GM18520 (cell line): ENCODE results near the gene CNTNAP5.
A peak's percentile ranks its signal among the peaks of the same experiment; 100 is the strongest.

Source experiments
- ATAC-seq: cut with Tn5 transposase; IDR thresholded peaks from one replicate; pipeline ENCODE4 v1.9.1; 2021; ENCODE audit not compliant: unreplicated experiment

Gene CNTNAP5

GRCh38 chr2:124774781-124775180, 749.7 kb downstream of the CNTNAP5 start:
- ATAC-seq = no peak

- no peak for ATAC-seq
Measured at GRCh38 chr2:124776332-124776731, 751.2 kb downstream of the CNTNAP5 start.

- ATAC-seq = no peak
Measured at GRCh38 chr2:124778076-124778475, 753.0 kb downstream of the CNTNAP5 start.

GRCh38 chr2:124796647-124797046, 771.6 kb downstream of the CNTNAP5 start:
- no peak for ATAC-seq

- ATAC-seq = no peak
Measured at GRCh38 chr2:124797049-124797448, 772.0 kb downstream of the CNTNAP5 start.

GRCh38 chr2:124798551-124798950, 773.5 kb downstream of the CNTNAP5 start:
- ATAC-seq = no peak

- ATAC-seq = peak; percentile 39
Measured at GRCh38 chr2:124804014-124804940, 779.2 kb downstream of the CNTNAP5 start.

GRCh38 chr2:124805060-124805459, 780.0 kb downstream of the CNTNAP5 start:
- ATAC-seq = peak; percentile 66

GRCh38 chr2:124810132-124810531, 785.0 kb downstream of the CNTNAP5 start:
- no peak for ATAC-seq

GRCh38 chr2:124814968-124815745, 790.1 kb downstream of the CNTNAP5 start:
- no peak for ATAC-seq

- ATAC-seq = no peak
Measured at GRCh38 chr2:124816007-124816406, 790.9 kb downstream of the CNTNAP5 start.

- no peak for ATAC-seq
Measured at GRCh38 chr2:124822516-124822915, 797.4 kb downstream of the CNTNAP5 start.

- no peak for ATAC-seq
Measured at GRCh38 chr2:124824441-124824840, 799.4 kb downstream of the CNTNAP5 start.

- ATAC-seq = no peak
Measured at GRCh38 chr2:124832521-124832920, 807.4 kb downstream of the CNTNAP5 start.

- ATAC-seq = no peak
Measured at GRCh38 chr2:124834331-124834730, 809.2 kb downstream of the CNTNAP5 start.

- no peak for ATAC-seq
Measured at GRCh38 chr2:124835331-124835730, 810.2 kb downstream of the CNTNAP5 start.

GRCh38 chr2:124836416-124836815, 811.3 kb downstream of the CNTNAP5 start:
- no peak for ATAC-seq

GRCh38 chr2:124837496-124837895, 812.4 kb downstream of the CNTNAP5 start:
- no peak for ATAC-seq

- ATAC-seq = no peak
Measured at GRCh38 chr2:124838406-124838805, 813.3 kb downstream of the CNTNAP5 start.

- no peak for ATAC-seq
Measured at GRCh38 chr2:124867247-124867646, 842.2 kb downstream of the CNTNAP5 start.

GRCh38 chr2:124874219-124874618, 849.1 kb downstream of the CNTNAP5 start:
- ATAC-seq = no peak

GRCh38 chr2:124874676-124875075, 849.6 kb downstream of the CNTNAP5 start:
- no peak for ATAC-seq
